HepG2 (cell line): ENCODE data around the gene RYR2. TPM values are rescaled to one million over a fixed set of nuclear protein-coding genes. Genes with fewer than 3 reads are reported as not detected.

Experiments
- ATAC-seq: fragments of 200-7000 bp; cut with Tn5 transposase; 3 replicates; pipeline ENCODE4 v1.9.1; 2020; ENCODE audit warnings: mild to moderate bottlenecking, moderate library complexity
- BruUV-seq: library from RNA; stranded (reverse); fragments of 400-500 nt; replicated peaks from 2 replicates; lab custom pipeline; 2021; lab: Mats Ljungman, UMichigan
- CTCF ChIA-PET: fragments of 300-600 bp; formaldehyde crosslinking; extraction: SDS; loops from one replicate; lab custom pipeline; 2021; ENCODE audit warnings: low total read pairs, inconsistent platforms, low intra/inter-chr PET ratio; lab: Yijun Ruan, JAX
- POLR2A ChIA-PET: fragments of 350-600 bp; sonication (Branson Sonifier 250); formaldehyde crosslinking; loops from one replicate; lab custom pipeline; 2020; ENCODE audit warnings: antibody characterized with exemption, inconsistent platforms; lab: Yijun Ruan, JAX
- DNase-seq: peaks from one replicate; pipeline ENCODE4 v3.0.0-alpha.2; 2015; ENCODE audit warnings: low spot score
- FAIRE-seq: peaks from 3 replicates; lab custom pipeline; 2011; peaks lifted over from hg19 to GRCh38; lab: Jason Lieb, UNC
- H2AFZ ChIP-seq: one replicate; pipeline ENCODE4 v1.6.1; 2011; ENCODE audit warnings: low read length, inconsistent platforms
- H3K27ac ChIP-seq: fragments of 300-600 bp; 3 replicates; pipeline ENCODE4 v1.8.0; 2011; ENCODE audit warnings: mixed run types, mild to moderate bottlenecking, mixed read lengths, low read length, inconsistent platforms; ENCODE audit not compliant: insufficient read depth; ENCODE audit errors: extremely low read length
- H3K27me3 ChIP-seq, 2 experiments: fragments of 200-600 bp in 1 of 2; 2 replicates in 1 of 2; 3 replicates in 1 of 2; pipeline versions ENCODE4 v1.6.0 to v1.8.0; 2011; ENCODE audit warnings: low read length in 2 of 2, mild to moderate bottlenecking in 2 of 2, moderate library complexity in 2 of 2, inconsistent platforms in 1 of 2; ENCODE audit not compliant: insufficient read depth in 2 of 2, control insufficient read depth in 1 of 2
- H3K36me3 ChIP-seq, 2 experiments: fragments of 200-600 bp in 1 of 2; replicated peaks in 1 of 2; 2 replicates in 1 of 2; 3 replicates in 1 of 2; pipeline versions ENCODE4 v1.5.1 to v1.8.0; 2011; ENCODE audit warnings: low read length in 2 of 2, inconsistent platforms in 1 of 2; ENCODE audit not compliant: insufficient read depth in 2 of 2, control insufficient read depth in 1 of 2
- H3K4me1 ChIP-seq: 2 replicates; pipeline ENCODE4 v1.5.1; 2012; ENCODE audit warnings: low read length, inconsistent platforms; ENCODE audit not compliant: insufficient read depth
- H3K4me2 ChIP-seq: 2 replicates; pipeline ENCODE4 v1.6.0; 2011; ENCODE audit warnings: low read depth, low read length, inconsistent platforms
- H3K4me3 ChIP-seq, 3 experiments: fragments of 200-600 bp in 1 of 3; sonication (generic), shearing (Covaris generic) in 1 of 3; replicated peaks in 1 of 3; 2 replicates each; pipeline ENCODE4 v1.5.1; 2011 to 2016; ENCODE audit warnings: low read length in 3 of 3, inconsistent platforms in 2 of 3, low read depth in 2 of 3, mild to moderate bottlenecking in 2 of 3, control low read depth in 1 of 3, mixed read lengths in 1 of 3; ENCODE audit not compliant: insufficient read depth in 1 of 3
- H3K79me2 ChIP-seq: one replicate; pipeline ENCODE4 v1.6.1; 2011; ENCODE audit warnings: low read length, inconsistent platforms; ENCODE audit not compliant: insufficient read depth
- H3K9ac ChIP-seq: 2 replicates; pipeline ENCODE4 v1.6.0; 2011; ENCODE audit warnings: mild to moderate bottlenecking, low read depth, low read length, inconsistent platforms; ENCODE audit not compliant: insufficient read depth
- H3K9me3 ChIP-seq: 2 replicates; pipeline ENCODE4 v1.5.1; 2012; ENCODE audit warnings: mild to moderate bottlenecking, low read length
- H4K20me1 ChIP-seq: 2 replicates; pipeline ENCODE4 v1.6.0; 2011; ENCODE audit warnings: inconsistent platforms, mild to moderate bottlenecking, low read length, moderate library complexity; ENCODE audit not compliant: insufficient read depth
- FOXO1 ChIP-seq: sonication (generic); formaldehyde crosslinking; IDR thresholded peaks from 2 replicates; pipeline ENCODE4 v1.4.0; 2020; ENCODE audit warnings: missing genetic modification reagents
- HES4 ChIP-seq: sonication (generic); formaldehyde crosslinking; IDR thresholded peaks from 2 replicates; pipeline ENCODE4 v1.9.0; 2021; ENCODE audit warnings: mild to moderate bottlenecking, missing genetic modification reagents, borderline replicate concordance
- MIXL1 ChIP-seq: IDR thresholded peaks from 2 replicates; pipeline ENCODE4 v1.6.1; 2016
- NFYC ChIP-seq: IDR thresholded peaks from 2 replicates; pipeline ENCODE4 v1.6.1; 2016; ENCODE audit warnings: missing genetic modification reagents, missing compliant biosample characterization
- PBX2 ChIP-seq: IDR thresholded peaks from 2 replicates; pipeline ENCODE4 v1.6.1; 2016; ENCODE audit warnings: control low read depth
- POLR2AphosphoS5 ChIP-seq: IDR thresholded peaks from 2 replicates; pipeline ENCODE4 v1.6.1; 2012; ENCODE audit warnings: low read depth, low read length
- ZNF274 ChIP-seq: sonication (generic); formaldehyde crosslinking; IDR thresholded peaks from 2 replicates; pipeline ENCODE4 v1.5.1; 2020; ENCODE audit warnings: mild to moderate bottlenecking, missing genetic modification reagents
- WGBS: methylation state at CpG from one replicate; pipeline ENCODE4 v1.1.6; 2017; ENCODE audit warnings: low lambda C conversion rate; 5-methylcytosine and 5-hydroxymethylcytosine counted together
- in situ Hi-C: cut with HindIII; loops from 2 replicates; pipeline ENCODE4 v1.10.0; 2017; ENCODE audit warnings: low pct_unique_long_range_greater_than_20kb; ENCODE audit not compliant: extremely low pct_ligation_motif_present
- intact Hi-C: fragments of 100-400 bp; cut with micrococcal nuclease; formaldehyde crosslinking; loops from one replicate; pipeline ENCODE4 v1.10.0; 2022; ENCODE audit not compliant: unreplicated experiment
- polyA plus RNA-seq, 8 experiments: library from polyadenylated mRNA; depleted of rRNA in 3 of 8; stranded (reverse) in 7 of 8; unstranded in 1 of 8; fragments of >200 nt; fragmentation: Illumina TruSeq in 4 of 8; extraction: Trizol in 4 of 8; gene quantifications; 2 replicates each; pipeline versions ENCODE4 v1.2.1 to v1.2.3, GENCODE V29; 2011 to 2016; ENCODE audit warnings: low read depth in 4 of 8, missing spikeins in 1 of 8, mixed read lengths in 1 of 8; ENCODE audit not compliant: insufficient read depth in 1 of 8
- total RNA-seq, 5 experiments: library from RNA; depleted of rRNA; stranded (reverse); fragments of >200 nt; fragmentation: Illumina TruSeq; extraction: Trizol; gene quantifications; 2 replicates each; pipeline ENCODE4 v1.2.3, GENCODE V29; 2016; ENCODE audit warnings: low read depth in 1 of 5
- TF ChIP-seq, protein P1 (sequence below): sonication (generic); formaldehyde crosslinking; IDR thresholded peaks from 2 replicates; pipeline ENCODE4 v1.5.1; 2020; ENCODE audit warnings: missing genetic modification reagents, mild to moderate bottlenecking, borderline replicate concordance

The RYR2 gene
- total and polyA plus RNA-seq, 2 of the 13 experiments (the other 11 are each of a cell fraction or from before 2014, with no cell fraction given): not detected

GRCh38 chr1:237779356-237779755 lies 737.4 kb downstream of the RYR2 start:
- TF ChIP-seq POLR2AphosphoS5 (no peak), PBX2 (no peak)
- WGBS: 4% methylated on average over 3 of the region's 3 CpGs
- no peak for FAIRE-seq
- intact Hi-C loops: no loop called here
- no peak overlapping the region for H3K4me2 ChIP-seq
- no peak overlapping the region for H3K9ac ChIP-seq
- no peak overlapping the region for H3K4me3 ChIP-seq
- no peaks in the 10 kb centered on the region for H4K20me1 ChIP-seq
- no peak for ATAC-seq
- H3K36me3 ChIP-seq: no peaks in the 10 kb centered on the region
- H2AFZ ChIP-seq: no peak overlapping the region
- no peak for DNase-seq
- ChIA-PET CTCF (no interaction called here), POLR2A (no interaction called here)
- H3K4me1 ChIP-seq: no peaks in the 10 kb centered on the region
- no peak overlapping the region for H3K27ac ChIP-seq
- no TSS peak for BruUV-seq
- in situ Hi-C loops: no loop called here
- H3K9me3 ChIP-seq: no peaks in the 10 kb centered on the region
- no peaks in the 10 kb centered on the region for H3K79me2 ChIP-seq
- no peaks in the 10 kb centered on the region for H3K27me3 ChIP-seq

DNA sequence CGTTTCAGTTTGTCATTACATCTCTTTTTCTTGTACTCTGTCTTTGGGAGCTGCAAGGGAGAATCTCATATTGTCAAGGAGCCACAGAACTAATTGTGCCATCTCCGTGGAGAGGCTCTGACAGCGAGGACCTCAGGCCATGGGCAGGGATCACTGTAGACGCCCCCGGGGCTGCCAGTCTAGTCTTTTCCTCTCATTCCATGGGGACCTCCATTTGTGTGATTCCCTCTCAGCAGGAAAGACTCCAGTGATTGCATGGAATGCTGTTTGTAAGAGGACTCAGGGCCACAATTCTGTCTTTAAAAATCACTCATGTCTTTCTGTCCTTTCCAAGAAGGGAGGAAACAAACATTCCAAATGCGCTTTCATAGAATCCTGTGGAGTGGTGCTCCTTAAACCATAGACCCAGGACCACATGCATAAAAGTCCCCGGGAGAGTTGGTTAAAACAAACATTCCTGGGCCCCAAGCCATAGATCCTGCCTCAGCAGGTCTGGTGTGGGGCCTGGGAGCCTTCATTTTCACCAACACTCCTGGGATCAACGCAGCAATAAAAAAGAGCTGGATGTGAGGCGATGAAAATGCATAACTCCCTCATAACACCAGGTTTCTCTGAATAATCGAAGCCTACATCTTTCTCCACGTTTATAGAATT lies 744.2 kb downstream of the RYR2 start:
- H3K27me3 ChIP-seq: no peaks in the 10 kb centered on the region
- BruUV-seq: no TSS peak
- H3K79me2 ChIP-seq: no peaks in the 10 kb centered on the region
- no peak overlapping the region for H2AFZ ChIP-seq
- CTCF ChIA-PET: no interaction called here
- TF ChIP-seq HES4: no peak
- no peak for TF ChIP-seq ZNF274
- TF ChIP-seq MIXL1 (CRISPR knock-in tag): no peak
- TF ChIP-seq NFYC (CRISPR knock-in tag): no peak
- TF ChIP-seq FOXO1 (CRISPR knock-in tag): no peak
- TF ChIP-seq, protein P1, sequence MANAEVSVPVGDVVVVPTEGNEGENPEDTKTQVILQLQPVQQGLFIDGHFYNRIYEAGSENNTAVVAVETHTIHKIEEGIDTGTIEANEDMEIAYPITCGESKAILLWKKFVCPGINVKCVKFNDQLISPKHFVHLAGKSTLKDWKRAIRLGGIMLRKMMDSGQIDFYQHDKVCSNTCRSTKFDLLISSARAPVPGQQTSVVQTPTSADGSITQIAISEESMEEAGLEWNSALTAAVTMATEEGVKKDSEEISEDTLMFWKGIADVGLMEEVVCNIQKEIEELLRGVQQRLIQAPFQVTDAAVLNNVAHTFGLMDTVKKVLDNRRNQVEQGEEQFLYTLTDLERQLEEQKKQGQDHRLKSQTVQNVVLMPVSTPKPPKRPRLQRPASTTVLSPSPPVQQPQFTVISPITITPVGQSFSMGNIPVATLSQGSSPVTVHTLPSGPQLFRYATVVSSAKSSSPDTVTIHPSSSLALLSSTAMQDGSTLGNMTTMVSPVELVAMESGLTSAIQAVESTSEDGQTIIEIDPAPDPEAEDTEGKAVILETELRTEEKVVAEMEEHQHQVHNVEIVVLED (CRISPR knock-in tag): no peak
- POLR2A ChIA-PET: no interaction called here
- H3K4me3 ChIP-seq: no peak overlapping the region
- H3K9me3 ChIP-seq: no peaks in the 10 kb centered on the region
- intact Hi-C loops: no loop called here
- in situ Hi-C loops: no loop called here
- H3K4me1 ChIP-seq: no peaks in the 10 kb centered on the region
- no peak for DNase-seq
- H3K9ac ChIP-seq: no peak overlapping the region
- 33% methylated on average over 10 of the region's 11 CpGs for WGBS
- no peak for FAIRE-seq
- H3K4me2 ChIP-seq: no peak overlapping the region
- no peaks in the 10 kb centered on the region for H4K20me1 ChIP-seq
- no peak for ATAC-seq
- no peaks in the 10 kb centered on the region for H3K36me3 ChIP-seq
- H3K27ac ChIP-seq: no peak overlapping the region
